ENCODE results near the gene DSC3.

The DSC3 gene

GRCh38 chr18:31050635-31051034 lies 8.1 kb upstream of the DSC3 start:
- Histone ChIP-seq H3K9me3 (ENCODE audit: control insufficient read depth, insufficient read depth, low read depth, low read length) (no peaks in the 10 kb centered on the region), H3K4me3 (ENCODE audit: low read depth, low read length) (no peak overlapping the region), H3K36me3 (ENCODE audit: control insufficient read depth in 2 of 2, insufficient read depth in 1 of 2, low read length in 2 of 2) (no peaks in the 10 kb centered on the region), H3K27ac (ENCODE audit: extremely low read depth, low read depth, low read length) (no peak overlapping the region), H3K4me1 (ENCODE audit: control insufficient read depth, insufficient read depth, low read length) (no peaks in the 10 kb centered on the region)
- TF ChIP-seq KLF16 (tag by site-specific recombination; IDR thresholded peaks at IDR 0.05) (no peak), ZNF202 (tag by site-specific recombination; IDR thresholded peaks at IDR 0.05; ENCODE audit: borderline replicate concordance) (no peak), PRDM2 (tag by site-specific recombination; IDR thresholded peaks at IDR 0.05; ENCODE audit: borderline replicate concordance) (no peak), ZNF677 (tag by site-specific recombination; IDR thresholded peaks at IDR 0.05) (no peak), ZNF24 (tag by site-specific recombination; IDR thresholded peaks at IDR 0.05) (no peak), GLI2 (tag by site-specific recombination; IDR thresholded peaks at IDR 0.05; ENCODE audit: borderline replicate concordance, low read depth) (no peak), OVOL3 (tag by site-specific recombination; IDR thresholded peaks at IDR 0.05) (no peak), BCL11A (tag by site-specific recombination; IDR thresholded peaks at IDR 0.05; ENCODE audit: low read depth) (no peak), ZNF623 (tag by site-specific recombination; IDR thresholded peaks at IDR 0.05) (no peak), HOXA7 (CRISPR knock-in tag; IDR thresholded peaks at IDR 0.05; ENCODE audit: borderline replicate concordance) (no peak), ZNF138 (tag by site-specific recombination; IDR thresholded peaks at IDR 0.05; ENCODE audit: borderline replicate concordance) (no peak), ZNF311 (tag by site-specific recombination; IDR thresholded peaks at IDR 0.05; ENCODE audit: borderline replicate concordance) (no peak)
- ChIA-PET POLR2A (interaction anchor here (3.6 kb wide), 1 partner anchor 8 kb away, joined by 12 read pairs; the partner anchor contains the start of gene DSC3), CTCF (interaction anchor here (0.6 kb wide), 2 partner anchors 769 to 1210 kb away, joined by 3 read pairs; no protein-coding TSS in a partner anchor)

DNA sequence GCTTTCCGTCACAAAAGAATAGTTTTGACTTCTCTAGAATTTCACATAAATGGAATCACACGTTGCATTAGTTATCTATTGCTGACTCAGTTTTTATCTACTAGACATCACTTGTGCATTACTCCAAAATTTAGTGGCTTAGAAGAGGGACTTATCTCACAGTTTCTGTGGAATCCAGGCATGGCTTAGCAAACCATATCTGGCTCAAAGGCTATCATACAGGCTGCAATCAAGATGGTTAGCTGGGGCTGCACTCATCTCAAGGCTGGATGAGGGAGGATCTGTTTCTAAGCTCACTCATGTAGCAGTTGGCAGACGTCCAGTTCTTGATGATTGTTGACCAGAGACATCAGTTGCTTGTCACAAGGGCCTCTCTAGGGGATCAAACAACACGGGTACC lies 6.6 kb upstream of the DSC3 start:
- Histone ChIP-seq H3K4me1 (ENCODE audit: control insufficient read depth, insufficient read depth, low read length) (no peaks in the 10 kb centered on the region), H3K9me3 (ENCODE audit: control insufficient read depth, insufficient read depth, low read depth, low read length) (no peaks in the 10 kb centered on the region), H3K4me3 (ENCODE audit: low read depth, low read length) (no peak overlapping the region), H3K36me3 (ENCODE audit: control insufficient read depth in 2 of 2, insufficient read depth in 1 of 2, low read length in 2 of 2) (no peaks in the 10 kb centered on the region), H3K27ac (ENCODE audit: extremely low read depth, low read depth, low read length) (no peak overlapping the region)
- CTCF ChIA-PET, result no interaction called here
- POLR2A ChIA-PET, result no interaction called here
- TF ChIP-seq WT1 (tag by site-specific recombination; IDR thresholded peaks at IDR 0.05), result no peak
- TF ChIP-seq ZNF140 (tag by site-specific recombination; IDR thresholded peaks at IDR 0.05), result 0 out of 2 replicates have a peak, but pooled peaks have one; percentile 14
- 0 out of 2 replicates have a peak, but pooled peaks have one; percentile 17 for TF ChIP-seq ZNF660 (tag by site-specific recombination; IDR thresholded peaks at IDR 0.05)
- no peak for TF ChIP-seq ZNF174 (tag by site-specific recombination; IDR thresholded peaks at IDR 0.05)
- no peak for TF ChIP-seq KLF1 (tag by site-specific recombination; IDR thresholded peaks at IDR 0.05)
- TF ChIP-seq ZBTB17 (tag by site-specific recombination; IDR thresholded peaks at IDR 0.05), result 0 out of 2 replicates have a peak, but pooled peaks have one; percentile 18

DNA sequence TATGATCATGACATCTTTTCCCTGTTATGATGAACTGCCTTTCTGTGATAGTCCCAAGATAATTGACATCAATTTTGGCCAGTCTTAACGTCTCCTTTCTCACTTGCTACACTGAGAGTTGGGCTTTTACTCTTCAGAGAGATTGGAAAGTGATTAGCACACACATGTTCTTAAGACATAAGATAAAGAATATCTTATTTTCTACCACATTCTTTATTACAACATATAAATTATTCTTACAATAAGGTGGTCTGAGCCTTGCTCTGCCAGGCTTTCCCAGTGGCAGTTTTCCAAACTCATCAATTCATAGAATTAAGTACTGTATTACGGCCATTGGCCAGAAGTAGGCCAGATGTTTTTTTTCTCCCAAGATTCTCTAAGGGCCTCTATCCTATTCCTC lies 5.7 kb upstream of the DSC3 start:
- H3K4me1 ChIP-seq (ENCODE audit: control insufficient read depth, insufficient read depth, low read length), result no peaks in the 10 kb centered on the region
- no peak overlapping the region for H3K4me3 ChIP-seq (ENCODE audit: low read depth, low read length)
- H3K9me3 ChIP-seq (ENCODE audit: control insufficient read depth, insufficient read depth, low read depth, low read length), result no peaks in the 10 kb centered on the region
- no peaks in the 10 kb centered on the region for H3K36me3 ChIP-seq (ENCODE audit: control insufficient read depth in 2 of 2, insufficient read depth in 1 of 2, low read length in 2 of 2)
- ChIA-PET CTCF (no interaction called here), POLR2A (no interaction called here)
- H3K27ac ChIP-seq (ENCODE audit: extremely low read depth, low read depth, low read length), result no peak overlapping the region
- TF ChIP-seq SP3 (tag by site-specific recombination; IDR thresholded peaks at IDR 0.05) (no peak), ZNF433 (tag by site-specific recombination; IDR thresholded peaks at IDR 0.05; ENCODE audit: low read depth) (no peak), ZNF76 (tag by site-specific recombination; IDR thresholded peaks at IDR 0.05; ENCODE audit: borderline replicate concordance, low read depth) (no peak), MYNN (tag by site-specific recombination; IDR thresholded peaks at IDR 0.05; ENCODE audit: borderline replicate concordance) (no peak), ZNF629 (tag by site-specific recombination; IDR thresholded peaks at IDR 0.05) (no peak), MZF1 (tag by site-specific recombination; IDR thresholded peaks at IDR 0.05; ENCODE audit: borderline replicate concordance) (no peak), ZNF292 (tag by site-specific recombination; IDR thresholded peaks at IDR 0.05; ENCODE audit: borderline replicate concordance, low read depth) (no peak), IKZF3 (tag by site-specific recombination; IDR thresholded peaks at IDR 0.05) (no peak)
